ENCODE data around the gene KIAA0319L.

KIAA0319L gene

GRCh38 chr1:35442734-35443133, 114.5 kb downstream of the KIAA0319L start:
- TF ChIP-seq CTCF (IDR thresholded peaks at IDR 0.05; ENCODE audit: borderline replicate concordance, control extremely low read depth, extremely low read depth, insufficient read depth, missing control alignments), result no peak
- DNase-seq (ENCODE audit: low spot score), result no peak
- in situ Hi-C loops (cut with MboI; ENCODE audit: low sequenced_read_pairs, unreplicated experiment), result no loop called here

- no peak for TF ChIP-seq CTCF (IDR thresholded peaks at IDR 0.05; ENCODE audit: borderline replicate concordance, control extremely low read depth, extremely low read depth, insufficient read depth, missing control alignments)
- no peak for DNase-seq (ENCODE audit: low spot score)
- in situ Hi-C loops (cut with MboI; ENCODE audit: low sequenced_read_pairs, unreplicated experiment), result no loop called here
Measured at GRCh38 chr1:35441926-35442579, 115.2 kb downstream of the KIAA0319L start.

GRCh38 chr1:35439626-35440025, 117.6 kb downstream of the KIAA0319L start:
- no peak for TF ChIP-seq CTCF (IDR thresholded peaks at IDR 0.05; ENCODE audit: borderline replicate concordance, control extremely low read depth, extremely low read depth, insufficient read depth, missing control alignments)
- in situ Hi-C loops (cut with MboI; ENCODE audit: low sequenced_read_pairs, unreplicated experiment), result no loop called here
- no peak for DNase-seq (ENCODE audit: low spot score)

- TF ChIP-seq CTCF (IDR thresholded peaks at IDR 0.05; ENCODE audit: borderline replicate concordance, control extremely low read depth, extremely low read depth, insufficient read depth, missing control alignments), result no peak
- in situ Hi-C loops (cut with MboI; ENCODE audit: low sequenced_read_pairs, unreplicated experiment), result no loop called here
- DNase-seq (ENCODE audit: low spot score), result no peak
Measured at GRCh38 chr1:35437200-35437599, 120.0 kb downstream of the KIAA0319L start.

GRCh38 chr1:35436078-35436477, 121.1 kb downstream of the KIAA0319L start:
- in situ Hi-C loops (cut with MboI; ENCODE audit: low sequenced_read_pairs, unreplicated experiment), result no loop called here
- DNase-seq (ENCODE audit: low spot score), result no peak
- TF ChIP-seq CTCF (IDR thresholded peaks at IDR 0.05; ENCODE audit: borderline replicate concordance, control extremely low read depth, extremely low read depth, insufficient read depth, missing control alignments), result no peak

GRCh38 chr1:35434703-35435102, 122.5 kb downstream of the KIAA0319L start:
- in situ Hi-C loops (cut with MboI; ENCODE audit: low sequenced_read_pairs, unreplicated experiment), result no loop called here
- DNase-seq (ENCODE audit: low spot score), result no peak
- TF ChIP-seq CTCF (IDR thresholded peaks at IDR 0.05; ENCODE audit: borderline replicate concordance, control extremely low read depth, extremely low read depth, insufficient read depth, missing control alignments), result no peak

Data from GM13976 (cell line).